Measurements from ENCODE around the gene KSR1.

KSR1 gene

DNA sequence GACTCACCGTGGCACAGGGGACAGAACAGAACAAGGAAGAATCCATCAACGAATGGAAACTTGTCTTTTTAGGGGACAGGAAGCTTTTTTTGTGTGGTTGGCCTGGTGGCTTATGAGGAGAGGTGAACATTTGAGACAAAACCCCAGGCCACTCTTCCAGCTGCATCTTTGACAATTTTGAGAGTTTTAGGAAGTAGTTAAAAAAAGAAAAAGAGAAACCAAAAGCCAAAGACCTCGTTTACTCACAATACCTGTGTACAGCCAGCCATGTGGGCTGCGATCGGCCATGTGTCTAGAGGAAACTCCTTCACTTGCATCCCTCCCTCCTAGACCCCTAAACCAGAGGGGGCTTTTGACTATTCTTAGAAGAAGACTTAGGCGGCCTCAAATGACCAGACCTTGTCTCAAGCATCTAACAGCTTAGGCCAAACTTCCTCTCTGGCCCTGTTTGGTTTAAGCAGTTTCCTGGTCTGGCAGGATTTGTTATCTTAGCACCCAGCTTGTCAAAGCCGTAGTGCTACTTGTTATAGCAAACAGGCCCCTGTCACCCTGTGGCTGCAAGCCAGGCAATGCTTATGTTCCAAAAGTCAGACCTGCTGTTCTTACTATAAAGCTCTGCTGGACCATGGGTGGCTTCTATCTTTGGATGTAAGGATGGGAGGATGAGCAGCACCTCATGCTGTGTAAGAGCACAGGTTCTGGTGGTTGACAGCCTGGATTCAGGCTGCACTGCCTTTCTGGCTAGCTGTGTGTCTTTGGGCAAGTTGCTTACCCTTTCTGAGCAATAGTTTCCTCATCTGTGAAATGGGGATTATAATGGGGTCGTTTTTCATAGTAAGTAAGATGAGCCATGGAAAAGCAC, 17.7 kb downstream of the KSR1 start:
- no peak for ATAC-seq
- TF ChIP-seq TOX (CRISPR knock-in tag; IDR thresholded peaks at IDR 0.05; ENCODE audit: borderline replicate concordance) (no peak), ARNTL (CRISPR knock-in tag; IDR thresholded peaks at IDR 0.05; ENCODE audit: borderline replicate concordance, low read depth) (no peak), TCF4 (CRISPR knock-in tag; IDR thresholded peaks at IDR 0.05; ENCODE audit: borderline replicate concordance) (no peak), PPARA (CRISPR knock-in tag; IDR thresholded peaks at IDR 0.05; ENCODE audit: borderline replicate concordance) (no peak), ESRRG (CRISPR knock-in tag; IDR thresholded peaks at IDR 0.05) (no peak), ZNF8 (CRISPR knock-in tag; IDR thresholded peaks at IDR 0.05) (no peak), GLIS3 (CRISPR knock-in tag; IDR thresholded peaks at IDR 0.05) (no peak), SNAI2 (CRISPR knock-in tag; IDR thresholded peaks at IDR 0.05) (no peak), ZC3H10 (CRISPR knock-in tag; IDR thresholded peaks at IDR 0.05) (no peak), ZNF565 (CRISPR knock-in tag; conservative IDR thresholded peaks at IDR 0.05; ENCODE audit: low read depth) (no peak), ISL1 (CRISPR knock-in tag; IDR thresholded peaks at IDR 0.05) (no peak)
- TF ChIP-seq, protein P1, sequence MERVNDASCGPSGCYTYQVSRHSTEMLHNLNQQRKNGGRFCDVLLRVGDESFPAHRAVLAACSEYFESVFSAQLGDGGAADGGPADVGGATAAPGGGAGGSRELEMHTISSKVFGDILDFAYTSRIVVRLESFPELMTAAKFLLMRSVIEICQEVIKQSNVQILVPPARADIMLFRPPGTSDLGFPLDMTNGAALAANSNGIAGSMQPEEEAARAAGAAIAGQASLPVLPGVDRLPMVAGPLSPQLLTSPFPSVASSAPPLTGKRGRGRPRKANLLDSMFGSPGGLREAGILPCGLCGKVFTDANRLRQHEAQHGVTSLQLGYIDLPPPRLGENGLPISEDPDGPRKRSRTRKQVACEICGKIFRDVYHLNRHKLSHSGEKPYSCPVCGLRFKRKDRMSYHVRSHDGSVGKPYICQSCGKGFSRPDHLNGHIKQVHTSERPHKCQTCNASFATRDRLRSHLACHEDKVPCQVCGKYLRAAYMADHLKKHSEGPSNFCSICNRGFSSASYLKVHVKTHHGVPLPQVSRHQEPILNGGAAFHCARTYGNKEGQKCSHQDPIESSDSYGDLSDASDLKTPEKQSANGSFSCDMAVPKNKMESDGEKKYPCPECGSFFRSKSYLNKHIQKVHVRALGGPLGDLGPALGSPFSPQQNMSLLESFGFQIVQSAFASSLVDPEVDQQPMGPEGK (CRISPR knock-in tag; IDR thresholded peaks at IDR 0.05; ENCODE audit: borderline replicate concordance) = no peak
- TF ChIP-seq, protein P2, sequence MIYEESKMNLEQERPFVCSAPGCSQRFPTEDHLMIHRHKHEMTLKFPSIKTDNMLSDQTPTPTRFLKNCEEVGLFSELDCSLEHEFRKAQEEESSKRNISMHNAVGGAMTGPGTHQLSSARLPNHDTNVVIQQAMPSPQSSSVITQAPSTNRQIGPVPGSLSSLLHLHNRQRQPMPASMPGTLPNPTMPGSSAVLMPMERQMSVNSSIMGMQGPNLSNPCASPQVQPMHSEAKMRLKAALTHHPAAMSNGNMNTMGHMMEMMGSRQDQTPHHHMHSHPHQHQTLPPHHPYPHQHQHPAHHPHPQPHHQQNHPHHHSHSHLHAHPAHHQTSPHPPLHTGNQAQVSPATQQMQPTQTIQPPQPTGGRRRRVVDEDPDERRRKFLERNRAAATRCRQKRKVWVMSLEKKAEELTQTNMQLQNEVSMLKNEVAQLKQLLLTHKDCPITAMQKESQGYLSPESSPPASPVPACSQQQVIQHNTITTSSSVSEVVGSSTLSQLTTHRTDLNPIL (CRISPR knock-in tag; IDR thresholded peaks at IDR 0.05; ENCODE audit: low read depth) = no peak

DNA sequence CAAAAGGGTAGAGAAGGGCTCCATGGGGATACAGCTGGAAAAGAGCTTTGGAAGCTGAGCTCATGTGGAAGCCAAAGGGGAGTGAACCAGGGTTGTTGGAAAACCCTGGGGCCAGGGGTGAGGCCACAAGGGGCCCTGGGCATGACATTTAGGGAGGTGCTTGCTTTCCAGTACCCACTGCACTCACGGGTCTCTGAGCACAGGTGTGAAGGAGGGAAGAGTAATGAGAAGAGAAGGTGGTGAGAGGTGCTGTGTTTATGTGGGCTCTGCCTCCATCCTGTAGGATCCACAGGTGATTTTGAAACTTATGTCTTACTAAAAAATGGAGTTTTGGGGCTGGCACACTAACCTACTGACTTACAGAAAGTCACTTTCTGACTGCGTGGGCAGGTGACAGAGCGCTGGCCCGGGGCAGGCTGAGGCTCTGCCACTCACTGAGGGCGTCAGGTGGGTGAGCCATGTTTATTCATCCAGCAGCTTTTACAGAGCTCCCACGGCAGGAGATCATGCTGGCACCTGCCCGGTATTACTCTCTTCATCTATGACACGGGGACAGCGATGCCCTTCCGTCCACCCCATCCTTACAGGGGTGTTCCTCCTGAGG, 18.9 kb downstream of the KSR1 start:
- TF ChIP-seq, protein P1 (CRISPR knock-in tag; IDR thresholded peaks at IDR 0.05; ENCODE audit: borderline replicate concordance) = no peak
- TF ChIP-seq, protein P3, sequence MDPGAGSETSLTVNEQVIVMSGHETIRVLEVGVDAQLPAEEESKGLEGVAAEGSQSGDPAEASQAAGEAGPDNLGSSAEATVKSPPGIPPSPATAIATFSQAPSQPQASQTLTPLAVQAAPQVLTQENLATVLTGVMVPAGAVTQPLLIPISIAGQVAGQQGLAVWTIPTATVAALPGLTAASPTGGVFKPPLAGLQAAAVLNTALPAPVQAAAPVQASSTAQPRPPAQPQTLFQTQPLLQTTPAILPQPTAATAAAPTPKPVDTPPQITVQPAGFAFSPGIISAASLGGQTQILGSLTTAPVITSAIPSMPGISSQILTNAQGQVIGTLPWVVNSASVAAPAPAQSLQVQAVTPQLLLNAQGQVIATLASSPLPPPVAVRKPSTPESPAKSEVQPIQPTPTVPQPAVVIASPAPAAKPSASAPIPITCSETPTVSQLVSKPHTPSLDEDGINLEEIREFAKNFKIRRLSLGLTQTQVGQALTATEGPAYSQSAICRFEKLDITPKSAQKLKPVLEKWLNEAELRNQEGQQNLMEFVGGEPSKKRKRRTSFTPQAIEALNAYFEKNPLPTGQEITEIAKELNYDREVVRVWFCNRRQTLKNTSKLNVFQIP (CRISPR knock-in tag; IDR thresholded peaks at IDR 0.05; ENCODE audit: borderline replicate concordance, low read depth) = no peak
- TF ChIP-seq TCF4 (CRISPR knock-in tag; IDR thresholded peaks at IDR 0.05; ENCODE audit: borderline replicate concordance) = no peak
- no peak for TF ChIP-seq ISL1 (CRISPR knock-in tag; IDR thresholded peaks at IDR 0.05)
- TF ChIP-seq ARNTL (CRISPR knock-in tag; IDR thresholded peaks at IDR 0.05; ENCODE audit: borderline replicate concordance, low read depth) = no peak
- TF ChIP-seq ESRRG (CRISPR knock-in tag; IDR thresholded peaks at IDR 0.05) = no peak
- TF ChIP-seq, protein P4, sequence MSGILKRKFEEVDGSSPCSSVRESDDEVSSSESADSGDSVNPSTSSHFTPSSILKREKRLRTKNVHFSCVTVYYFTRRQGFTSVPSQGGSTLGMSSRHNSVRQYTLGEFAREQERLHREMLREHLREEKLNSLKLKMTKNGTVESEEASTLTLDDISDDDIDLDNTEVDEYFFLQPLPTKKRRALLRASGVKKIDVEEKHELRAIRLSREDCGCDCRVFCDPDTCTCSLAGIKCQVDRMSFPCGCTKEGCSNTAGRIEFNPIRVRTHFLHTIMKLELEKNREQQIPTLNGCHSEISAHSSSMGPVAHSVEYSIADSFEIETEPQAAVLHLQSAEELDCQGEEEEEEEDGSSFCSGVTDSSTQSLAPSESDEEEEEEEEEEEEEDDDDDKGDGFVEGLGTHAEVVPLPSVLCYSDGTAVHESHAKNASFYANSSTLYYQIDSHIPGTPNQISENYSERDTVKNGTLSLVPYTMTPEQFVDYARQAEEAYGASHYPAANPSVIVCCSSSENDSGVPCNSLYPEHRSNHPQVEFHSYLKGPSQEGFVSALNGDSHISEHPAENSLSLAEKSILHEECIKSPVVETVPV (CRISPR knock-in tag; IDR thresholded peaks at IDR 0.05) = no peak
- no peak for TF ChIP-seq GLIS3 (CRISPR knock-in tag; IDR thresholded peaks at IDR 0.05)

DNA sequence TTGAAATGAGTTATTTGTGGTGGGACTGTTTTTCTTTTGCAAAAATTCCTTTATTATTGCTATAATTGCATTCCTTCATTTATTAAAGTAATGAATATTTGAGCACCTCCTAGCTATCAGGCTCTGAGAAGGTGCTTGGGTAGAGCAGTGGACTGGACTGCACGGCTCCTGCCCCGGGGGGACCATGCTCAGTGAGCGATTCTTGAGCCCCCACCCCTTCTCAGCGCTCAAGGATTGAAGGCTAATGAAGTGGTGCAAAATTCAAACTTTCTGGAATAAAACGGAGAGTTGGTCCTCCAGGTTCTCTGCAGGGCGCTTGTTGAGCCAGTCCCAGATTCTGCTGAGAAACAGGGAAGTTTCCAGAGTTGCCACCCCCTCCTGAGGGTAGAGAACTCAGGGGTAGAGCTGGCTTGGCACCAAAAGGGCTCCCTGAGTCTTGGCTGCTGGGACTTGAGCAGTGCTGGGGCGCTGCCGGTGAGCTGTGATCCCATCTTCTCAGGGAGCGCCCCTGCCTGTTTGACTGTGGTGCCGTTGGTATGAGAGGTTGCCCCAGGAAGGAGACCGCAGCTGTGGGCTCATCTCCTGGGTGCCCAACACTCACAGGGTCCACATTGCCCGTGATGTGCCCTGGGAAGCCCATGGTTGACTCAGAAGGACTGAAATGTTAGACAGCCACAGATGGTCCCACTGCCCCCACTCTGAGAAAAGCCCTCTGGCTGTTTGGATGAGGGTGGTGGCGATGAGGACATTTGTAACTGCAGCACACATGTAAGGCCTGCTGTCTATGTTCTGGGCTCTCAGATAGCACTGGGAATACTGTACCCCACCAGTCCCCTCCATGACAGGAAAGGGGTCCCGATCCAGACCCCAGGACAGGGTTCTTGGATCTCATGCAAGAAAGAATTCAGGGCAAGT, 20.0 kb downstream of the KSR1 start:
- no peak for ATAC-seq
- TF ChIP-seq TCF4 (CRISPR knock-in tag; IDR thresholded peaks at IDR 0.05; ENCODE audit: borderline replicate concordance) = no peak
- TF ChIP-seq, protein P1 (CRISPR knock-in tag; IDR thresholded peaks at IDR 0.05; ENCODE audit: borderline replicate concordance) = no peak
- no peak for TF ChIP-seq PPARA (CRISPR knock-in tag; IDR thresholded peaks at IDR 0.05; ENCODE audit: borderline replicate concordance)
- TF ChIP-seq, protein P4 (CRISPR knock-in tag; IDR thresholded peaks at IDR 0.05) = no peak
- TF ChIP-seq, protein P3 (CRISPR knock-in tag; IDR thresholded peaks at IDR 0.05; ENCODE audit: borderline replicate concordance, low read depth) = no peak

More for the DNA sequence above, 18.9 kb downstream of the KSR1 start:
- ATAC-seq = no peak

Data from SK-N-SH treated with all-trans-retinoic acid at 6 μM for 48 hours (cell line).